Neural cell (in vitro differentiated cells): ENCODE data around the gene ZNF593. TPM values are rescaled to one million over a fixed set of nuclear protein-coding genes. Genes with fewer than 3 reads are reported as not detected.

Experiments used
- H2AFZ ChIP-seq: fragments of 200-600, 300-800 bp; sonication (generic), shearing (Covaris generic); 2 replicates; pipeline ENCODE4 v1.6.0; 2014; ENCODE audit warnings: low read depth, mild to moderate bottlenecking, antibody characterized with exemption, low read length, moderate library complexity
- H3F3A ChIP-seq: fragments of 200-600 bp; shearing (Covaris generic); 2 replicates; pipeline ENCODE4 v1.6.1; 2016; ENCODE audit warnings: mild to moderate bottlenecking, moderate library complexity, mixed read lengths, antibody characterized with exemption, low read length; ENCODE audit not compliant: insufficient read depth, poor library complexity, severe bottlenecking
- H3K27ac ChIP-seq: fragments of 200-600, 300-800 bp; sonication (generic), shearing (Covaris generic); 2 replicates; pipeline ENCODE4 v1.5.1; 2014; ENCODE audit warnings: mild to moderate bottlenecking, low read length, moderate library complexity
- H3K27me3 ChIP-seq: fragments of 300-800, 200-600 bp; sonication (generic), shearing (Covaris generic); 2 replicates; pipeline ENCODE4 v1.6.0; 2014; ENCODE audit warnings: mild to moderate bottlenecking, low read depth, low read length, moderate library complexity; ENCODE audit not compliant: insufficient read depth
- H3K36me3 ChIP-seq: fragments of 300-800, 200-600 bp; sonication (generic), shearing (Covaris generic); 2 replicates; pipeline ENCODE4 v1.5.1; 2014; ENCODE audit warnings: mild to moderate bottlenecking, antibody characterized with exemption, low read length, moderate library complexity; ENCODE audit not compliant: insufficient read depth
- H3K4me2 ChIP-seq: fragments of 300-800, 200-600 bp; sonication (generic), shearing (Covaris generic); 2 replicates; pipeline ENCODE4 v1.6.0; 2014; ENCODE audit warnings: mild to moderate bottlenecking, low read length
- H3K4me3 ChIP-seq: fragments of 300-800, 200-600 bp; sonication (generic), shearing (Covaris generic); 2 replicates; pipeline ENCODE4 v1.5.1; 2014; ENCODE audit warnings: mild to moderate bottlenecking, low read length, moderate library complexity
- H3K79me2 ChIP-seq: fragments of 200-600 bp; shearing (Covaris generic); replicated peaks from 2 replicates; pipeline ENCODE4 v1.6.0; 2014; ENCODE audit warnings: mild to moderate bottlenecking, low read length, moderate library complexity; ENCODE audit not compliant: insufficient read depth
- H3K9ac ChIP-seq: fragments of 300-800, 200-600 bp; sonication (generic), shearing (Covaris generic); 2 replicates; pipeline ENCODE4 v1.6.1; 2016; ENCODE audit warnings: mild to moderate bottlenecking, low read length, mixed read lengths
- H3K9me2 ChIP-seq: fragments of 200-600 bp; shearing (Covaris generic); 2 replicates; pipeline ENCODE4 v1.6.1; 2016; ENCODE audit warnings: mild to moderate bottlenecking, low read length, mixed read lengths; ENCODE audit not compliant: insufficient read depth
- H3K9me3 ChIP-seq: fragments of 200-600, 300-800 bp; sonication (generic), shearing (Covaris generic); 2 replicates; pipeline ENCODE4 v1.6.1; 2016; ENCODE audit warnings: mild to moderate bottlenecking, mixed run types, low read length, moderate library complexity, mixed read lengths
- H4K20me1 ChIP-seq: fragments of 200-600 bp; shearing (Covaris generic); 2 replicates; pipeline ENCODE4 v1.6.1; 2016; ENCODE audit warnings: mild to moderate bottlenecking, mixed run types; ENCODE audit not compliant: insufficient read depth
- CTCF ChIP-seq: fragments of 450-650 bp; IDR thresholded peaks from 2 replicates; pipeline ENCODE4 v1.5.1; 2014; ENCODE audit warnings: antibody characterized with exemption, mild to moderate bottlenecking, moderate library complexity; ENCODE audit not compliant: poor library complexity, severe bottlenecking
- EP300 ChIP-seq: fragments of 450-650 bp; conservative IDR thresholded peaks from 2 replicates; pipeline ENCODE4 v1.6.1; 2014; ENCODE audit warnings: antibody characterized with exemption, mild to moderate bottlenecking, moderate library complexity; ENCODE audit not compliant: poor library complexity, severe bottlenecking
- EZH2 ChIP-seq: fragments of 200-600, 300-800 bp; shearing (Covaris generic), sonication (generic); IDR thresholded peaks from 2 replicates; pipeline ENCODE4 v1.6.1; 2014; ENCODE audit warnings: antibody characterized with exemption, low read length, borderline replicate concordance, mild to moderate bottlenecking; ENCODE audit not compliant: insufficient read depth, poor library complexity, severe bottlenecking
- MXI1 ChIP-seq: fragments of 450-650 bp; conservative IDR thresholded peaks from 2 replicates; pipeline ENCODE4 v1.6.1; 2014; ENCODE audit warnings: antibody characterized with exemption, mild to moderate bottlenecking; ENCODE audit not compliant: poor library complexity, severe bottlenecking
- POLR2AphosphoS5 ChIP-seq: IDR thresholded peaks from 2 replicates; pipeline ENCODE4 v1.6.1; 2012
- RAD21 ChIP-seq: fragments of 450-650 bp; conservative IDR thresholded peaks from 2 replicates; pipeline ENCODE4 v1.6.1; 2014; ENCODE audit warnings: antibody characterized with exemption, mild to moderate bottlenecking, moderate library complexity
- REST ChIP-seq: IDR thresholded peaks from 2 replicates; pipeline ENCODE4 v1.6.1; 2012; ENCODE audit warnings: borderline replicate concordance
- SMC3 ChIP-seq: fragments of 450-650 bp; conservative IDR thresholded peaks from 2 replicates; pipeline ENCODE4 v1.6.1; 2014; ENCODE audit warnings: antibody characterized with exemption, mild to moderate bottlenecking, moderate library complexity; ENCODE audit not compliant: poor library complexity
- TAF1 ChIP-seq: IDR thresholded peaks from 2 replicates; pipeline ENCODE4 v1.6.1; 2012; ENCODE audit warnings: low read depth
- polyA plus RNA-seq: library from polyadenylated mRNA; depleted of rRNA; stranded (reverse); fragments of >200 nt; gene quantifications from 2 replicates; pipeline ENCODE4 v1.2.3, GENCODE V29; 2014

Gene ZNF593
- polyA plus RNA-seq, 1 donor from 2014 or later: 25.0 TPM

GRCh38 chr1:26187882-26188281 lies 18.2 kb downstream of the ZNF593 start:
- Histone ChIP-seq H3K27me3 (no peaks in the 10 kb centered on the region), H3K9ac (no peak overlapping the region), H3K4me3 (no peak overlapping the region), H4K20me1 (no peaks in the 10 kb centered on the region), H3K27ac (no peak overlapping the region), H2AFZ (no peak overlapping the region), H3K9me3 (no peaks in the 10 kb centered on the region), H3F3A (no peaks in the 10 kb centered on the region), H3K4me2 (no peak overlapping the region), H3K79me2 (no peaks in the 10 kb centered on the region), H3K36me3 (no peaks in the 10 kb centered on the region), H3K9me2 (no peaks in the 10 kb centered on the region)
- no peak for TF ChIP-seq EZH2
- TF ChIP-seq CTCF: no peak
- TF ChIP-seq MXI1: no peak
- no peak for TF ChIP-seq POLR2AphosphoS5
- TF ChIP-seq TAF1: no peak

- Histone ChIP-seq H3K9ac (no peak overlapping the region), H3K79me2 (no peaks in the 10 kb centered on the region), H3K27me3 (no peaks in the 10 kb centered on the region), H2AFZ (no peak overlapping the region), H4K20me1 (no peaks in the 10 kb centered on the region), H3K36me3 (no peaks in the 10 kb centered on the region), H3F3A (no peaks in the 10 kb centered on the region), H3K27ac (no peak overlapping the region), H3K4me2 (no peak overlapping the region), H3K4me3 (no peak overlapping the region), H3K9me3 (no peaks in the 10 kb centered on the region), H3K9me2 (no peaks in the 10 kb centered on the region)
- TF ChIP-seq CTCF (no peak), TAF1 (no peak), EZH2 (no peak), EP300 (no peak), SMC3 (no peak)
Observed at GRCh38 chr1:26188477-26188876, 18.8 kb downstream of the ZNF593 start.

GRCh38 chr1:26189331-26189730 lies 19.6 kb downstream of the ZNF593 start:
- no peaks in the 10 kb centered on the region for H3K27me3 ChIP-seq
- no peak overlapping the region for H3K9ac ChIP-seq
- no peak for TF ChIP-seq TAF1
- no peak for TF ChIP-seq SMC3
- TF ChIP-seq RAD21: no peak
- TF ChIP-seq REST: no peak
- no peak for TF ChIP-seq EP300
- TF ChIP-seq MXI1: no peak
- no peak for TF ChIP-seq CTCF
- no peak for TF ChIP-seq EZH2
- TF ChIP-seq POLR2AphosphoS5: no peak
- H3K4me2 ChIP-seq: no peak overlapping the region
- H3F3A ChIP-seq: no peaks in the 10 kb centered on the region
- H3K27ac ChIP-seq: no peak overlapping the region
- H4K20me1 ChIP-seq: no peaks in the 10 kb centered on the region
- H3K9me2 ChIP-seq: no peaks in the 10 kb centered on the region
- H3K4me3 ChIP-seq: no peak overlapping the region
- H3K9me3 ChIP-seq: no peaks in the 10 kb centered on the region
- H2AFZ ChIP-seq: no peak overlapping the region
- no peaks in the 10 kb centered on the region for H3K79me2 ChIP-seq
- no peaks in the 10 kb centered on the region for H3K36me3 ChIP-seq
